NB4 (cell line): ENCODE measurements around the gene BCAN.

Experiments used
- DNase-seq: peaks from one replicate; pipeline ENCODE4 v3.0.0; 2010; ENCODE audit warnings: low read depth
- H3K4me3 ChIP-seq: one replicate; pipeline ENCODE4 v1.5.1; 2011; ENCODE audit warnings: mild to moderate bottlenecking, low read depth, low read length, moderate library complexity
- MYC ChIP-seq: IDR thresholded peaks from 2 replicates; pipeline ENCODE4 v1.6.1; 2011; ENCODE audit warnings: low read depth, low read length
- POLR2A ChIP-seq: IDR thresholded peaks from 2 replicates; pipeline ENCODE4 v1.6.1; 2011; ENCODE audit warnings: mild to moderate bottlenecking; ENCODE audit not compliant: insufficient read length; ENCODE audit errors: extremely low read depth
- TF ChIP-seq, protein P1 (sequence below): IDR thresholded peaks from one replicate; pipeline ENCODE4 v1.5.1; 2012; ENCODE audit warnings: low read depth, low read length
- TF ChIP-seq, protein P2 (sequence below): IDR thresholded peaks from 2 replicates; pipeline ENCODE4 v1.6.1; 2011; ENCODE audit warnings: low read depth, low read length

BCAN gene

GRCh38 chr1:156659661-156659987, 17.7 kb downstream of the BCAN start:
- no peak overlapping the region for H3K4me3 ChIP-seq
- TF ChIP-seq, protein P1, sequence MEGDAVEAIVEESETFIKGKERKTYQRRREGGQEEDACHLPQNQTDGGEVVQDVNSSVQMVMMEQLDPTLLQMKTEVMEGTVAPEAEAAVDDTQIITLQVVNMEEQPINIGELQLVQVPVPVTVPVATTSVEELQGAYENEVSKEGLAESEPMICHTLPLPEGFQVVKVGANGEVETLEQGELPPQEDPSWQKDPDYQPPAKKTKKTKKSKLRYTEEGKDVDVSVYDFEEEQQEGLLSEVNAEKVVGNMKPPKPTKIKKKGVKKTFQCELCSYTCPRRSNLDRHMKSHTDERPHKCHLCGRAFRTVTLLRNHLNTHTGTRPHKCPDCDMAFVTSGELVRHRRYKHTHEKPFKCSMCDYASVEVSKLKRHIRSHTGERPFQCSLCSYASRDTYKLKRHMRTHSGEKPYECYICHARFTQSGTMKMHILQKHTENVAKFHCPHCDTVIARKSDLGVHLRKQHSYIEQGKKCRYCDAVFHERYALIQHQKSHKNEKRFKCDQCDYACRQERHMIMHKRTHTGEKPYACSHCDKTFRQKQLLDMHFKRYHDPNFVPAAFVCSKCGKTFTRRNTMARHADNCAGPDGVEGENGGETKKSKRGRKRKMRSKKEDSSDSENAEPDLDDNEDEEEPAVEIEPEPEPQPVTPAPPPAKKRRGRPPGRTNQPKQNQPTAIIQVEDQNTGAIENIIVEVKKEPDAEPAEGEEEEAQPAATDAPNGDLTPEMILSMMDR, result no peak
- TF ChIP-seq MYC (no peak), POLR2A (no peak)
- TF ChIP-seq, protein P2, sequence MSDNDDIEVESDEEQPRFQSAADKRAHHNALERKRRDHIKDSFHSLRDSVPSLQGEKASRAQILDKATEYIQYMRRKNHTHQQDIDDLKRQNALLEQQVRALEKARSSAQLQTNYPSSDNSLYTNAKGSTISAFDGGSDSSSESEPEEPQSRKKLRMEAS, result no peak
- DNase-seq, result no peak

DNA sequence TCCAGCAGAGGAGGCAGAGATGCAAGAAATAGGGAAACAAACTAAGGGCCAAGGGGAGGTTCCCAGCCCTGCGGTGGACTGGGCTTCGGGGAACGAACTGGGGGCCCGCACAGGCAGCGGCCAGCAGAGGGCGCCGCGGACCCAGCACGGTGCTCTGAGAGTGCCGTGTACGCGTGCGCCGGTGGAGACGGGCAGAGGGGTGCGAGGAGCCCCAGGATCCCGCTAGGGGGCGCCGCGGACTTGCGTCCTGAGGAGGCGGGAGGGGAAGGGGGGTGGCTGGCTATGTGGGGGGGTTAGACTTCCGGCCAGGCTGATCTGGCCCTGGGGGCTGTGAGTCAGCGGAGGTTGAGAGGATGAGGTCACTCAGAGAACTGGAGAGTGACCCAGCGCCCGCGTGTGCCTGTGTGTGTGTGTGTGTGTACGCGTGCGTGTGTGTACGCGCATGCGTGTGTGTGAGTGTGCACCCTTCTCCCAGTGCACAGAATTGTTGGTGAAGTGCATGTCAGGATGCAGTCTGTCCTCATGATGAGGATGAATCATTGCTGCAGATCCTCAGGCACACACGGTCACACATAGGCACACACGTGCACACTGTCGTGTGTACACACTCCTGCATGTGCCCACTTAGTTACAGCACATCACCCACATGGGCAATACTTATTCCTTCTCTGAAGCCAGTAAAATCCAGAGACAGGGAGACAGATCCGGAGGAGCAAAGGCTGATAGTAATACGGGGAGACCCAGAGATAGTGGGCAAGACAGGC, 18.3 kb downstream of the BCAN start:
- peak; percentile 96 for DNase-seq
- TF ChIP-seq MYC, result peak; percentile 79
- TF ChIP-seq, protein P2, result peak; percentile 85
- no peak for TF ChIP-seq POLR2A
- TF ChIP-seq, protein P1, result peak; percentile 86
- peak overlapping the region; percentile 30 for H3K4me3 ChIP-seq

DNA sequence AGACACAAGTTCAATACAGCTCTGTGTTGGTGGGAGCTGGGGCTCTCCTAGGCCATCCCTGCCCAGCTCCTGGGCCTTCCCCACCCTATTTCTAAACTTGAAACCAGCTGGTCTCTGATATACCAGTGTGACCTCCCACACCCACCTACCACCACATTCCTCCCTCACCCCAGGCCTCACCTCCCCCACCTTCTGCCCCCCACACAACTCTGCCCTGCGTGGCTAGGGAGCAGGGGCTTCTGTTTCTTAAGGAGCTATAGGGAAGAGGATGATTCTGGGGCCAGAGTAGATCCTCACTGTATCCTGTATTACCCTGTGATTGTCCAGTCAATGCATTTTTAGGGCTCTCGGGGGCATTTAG, 18.8 kb downstream of the BCAN start:
- peak overlapping the region; percentile 53 for H3K4me3 ChIP-seq
- no peak for DNase-seq
- no peak for TF ChIP-seq MYC

DNA sequence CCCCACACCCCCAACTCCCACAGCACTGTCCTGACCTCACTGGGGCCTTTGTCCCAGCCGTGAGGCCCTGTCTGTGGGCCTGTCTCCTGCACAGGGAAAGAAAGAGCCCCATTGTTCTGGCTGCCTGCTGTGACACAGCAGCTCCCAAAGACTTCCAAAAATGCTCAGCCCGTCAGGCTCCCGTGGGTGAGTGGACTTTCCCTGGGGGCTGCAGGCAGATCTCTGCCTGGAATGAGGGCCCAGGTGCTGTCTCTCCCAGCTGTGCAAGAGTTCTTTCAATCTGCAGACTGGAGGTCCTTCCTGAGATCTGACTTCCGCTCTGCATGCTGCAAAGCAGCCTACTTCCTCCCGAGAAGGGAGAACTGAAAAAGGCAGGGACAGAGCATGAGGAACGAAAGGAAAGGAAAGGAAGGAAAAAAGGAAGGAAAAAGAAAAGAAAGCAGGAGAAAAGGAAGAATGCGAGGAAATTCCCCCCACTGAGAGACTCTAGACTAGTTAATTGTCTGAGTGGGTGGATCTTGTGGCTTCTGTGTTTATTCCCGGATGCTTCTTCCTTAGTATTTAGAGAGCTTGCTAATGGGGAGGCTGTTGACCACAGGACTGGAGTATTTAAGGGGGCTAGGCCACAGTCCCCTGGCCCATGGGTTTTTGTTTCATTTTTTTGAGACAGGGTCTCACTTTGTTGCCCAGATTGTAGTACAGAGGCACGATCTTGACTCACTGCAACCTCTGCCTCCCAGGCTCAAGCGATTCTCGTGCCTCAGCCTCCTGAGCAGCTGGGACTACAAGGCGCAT, 20.3 kb downstream of the BCAN start:
- peak; percentile 30 for DNase-seq
- H3K4me3 ChIP-seq, result no peak overlapping the region
- TF ChIP-seq, protein P1, result no peak
- no peak for TF ChIP-seq POLR2A
- TF ChIP-seq, protein P2, result no peak
- no peak for TF ChIP-seq MYC

GRCh38 chr1:156662800-156663055, 20.8 kb downstream of the BCAN start:
- H3K4me3 ChIP-seq, result no peak overlapping the region
- TF ChIP-seq, protein P2, result no peak
- TF ChIP-seq, protein P1, result no peak
- TF ChIP-seq MYC (no peak), POLR2A (no peak)
- no peak for DNase-seq

GRCh38 chr1:156663178-156663577, 21.3 kb downstream of the BCAN start:
- TF ChIP-seq, protein P2, result no peak
- TF ChIP-seq MYC, result no peak
- no peak for TF ChIP-seq POLR2A
- TF ChIP-seq, protein P1, result no peak
- DNase-seq, result no peak
- H3K4me3 ChIP-seq, result no peak overlapping the region
